HG02588 (cell line): ENCODE data around the gene UNC5B.

Experiments used
- ATAC-seq: cut with Tn5 transposase; IDR thresholded peaks from one replicate; pipeline ENCODE4 v1.9.1; 2021; ENCODE audit warnings: mild to moderate bottlenecking, moderate library complexity; ENCODE audit not compliant: unreplicated experiment

The UNC5B gene

DNA sequence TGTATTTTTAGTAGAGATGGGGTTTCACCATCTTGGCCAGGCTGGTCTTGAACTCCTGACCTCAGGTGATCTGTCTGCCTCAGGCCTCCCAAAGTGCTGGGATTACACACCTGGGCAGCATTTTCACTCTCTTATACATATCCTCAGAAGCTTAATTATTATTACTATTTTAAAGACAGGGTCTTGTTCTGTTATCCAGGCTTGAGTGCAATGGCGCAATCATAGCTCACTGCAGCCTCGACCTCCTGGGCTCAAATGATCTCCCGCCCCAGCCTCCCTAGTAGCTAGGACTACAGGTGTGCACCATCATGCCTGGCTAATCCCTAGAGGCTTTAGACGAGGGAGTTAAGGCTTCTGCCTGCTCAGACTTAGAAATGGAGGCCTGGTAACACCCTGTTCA, 26.3 kb downstream of the UNC5B start:
- no peak for ATAC-seq

GRCh38 chr10:71239131-71239915, 27.0 kb downstream of the UNC5B start:
- no peak for ATAC-seq

DNA sequence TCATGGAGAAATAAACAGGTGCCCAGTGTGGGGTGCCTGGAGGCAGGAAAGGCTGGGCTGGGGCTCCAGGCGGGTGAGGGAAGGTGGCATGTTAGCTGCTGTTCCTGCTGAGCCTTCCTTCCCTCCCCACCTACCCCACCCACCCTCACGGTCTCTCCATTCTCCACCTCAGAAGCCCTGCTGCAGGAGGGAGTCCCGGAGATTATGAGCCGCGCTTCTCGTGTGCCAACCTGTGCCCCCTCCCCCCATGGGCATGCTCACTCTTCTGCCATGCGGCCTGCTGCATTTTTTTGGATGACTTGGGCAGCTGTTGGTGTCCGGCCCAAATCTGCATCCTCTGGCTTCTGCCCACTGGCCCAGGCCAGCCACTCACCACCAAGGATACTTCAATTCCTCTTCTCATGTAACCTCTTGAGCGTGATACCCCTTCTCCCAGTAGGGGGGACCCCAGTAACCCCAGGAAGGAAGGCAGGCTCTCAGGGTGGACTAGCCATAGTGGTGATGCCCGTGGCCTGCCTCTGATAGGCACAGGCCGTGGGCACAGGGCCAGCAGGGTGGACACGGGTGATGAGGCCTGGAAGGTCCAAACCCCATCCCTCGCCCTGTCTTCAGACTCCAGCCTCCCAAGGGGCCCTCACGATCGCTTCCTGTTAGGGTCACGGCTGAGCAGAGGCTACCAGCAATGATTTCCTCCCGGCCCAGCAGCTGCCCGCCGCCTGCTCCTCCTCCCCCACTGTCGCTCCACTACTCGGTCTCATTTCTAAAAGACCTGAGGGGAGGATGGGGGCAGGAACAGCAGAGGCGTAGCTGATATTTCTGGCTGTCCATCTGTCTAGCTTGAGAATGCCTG, 27.8 kb downstream of the UNC5B start:
- no peak for ATAC-seq

GRCh38 chr10:71241114-71241829, 28.9 kb downstream of the UNC5B start:
- no peak for ATAC-seq

DNA sequence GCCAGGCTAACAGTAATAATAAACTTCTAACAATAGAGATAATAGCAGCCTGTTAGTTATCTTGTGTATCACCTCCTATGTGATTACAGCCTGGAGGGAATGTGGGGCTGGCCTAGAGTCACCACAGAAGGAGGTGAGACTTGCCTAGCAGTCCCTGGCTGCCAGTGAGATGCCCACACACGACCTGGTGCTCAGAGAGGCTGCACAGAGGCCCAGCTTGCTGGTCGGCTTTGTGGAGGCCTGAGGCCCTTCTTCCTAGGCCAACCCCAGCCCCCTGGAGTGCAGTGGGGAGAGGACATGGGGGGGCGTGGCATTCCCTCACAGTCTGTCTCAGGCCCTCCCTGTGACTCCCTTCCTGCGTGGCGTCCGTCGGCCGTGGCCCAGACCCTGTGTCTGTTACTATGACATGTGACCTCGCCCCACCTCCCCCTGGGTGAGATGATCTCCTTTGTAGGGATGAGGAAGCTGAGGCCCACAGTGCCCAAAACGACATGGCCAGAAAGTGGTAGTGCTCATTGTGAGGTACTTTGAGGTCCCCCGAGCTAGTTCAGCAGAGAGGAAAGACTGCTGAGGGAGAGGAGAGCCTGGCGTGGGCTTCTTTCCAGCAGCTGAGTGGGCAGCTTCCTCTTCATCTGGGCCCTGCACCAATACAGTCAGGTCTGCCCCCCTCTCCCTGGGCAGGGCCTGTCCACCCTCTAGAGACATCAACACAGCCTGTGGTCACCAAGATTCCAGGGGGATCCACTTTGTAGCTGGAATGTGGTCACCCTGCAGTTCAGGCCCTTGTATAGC, 29.7 kb downstream of the UNC5B start:
- no peak for ATAC-seq

DNA sequence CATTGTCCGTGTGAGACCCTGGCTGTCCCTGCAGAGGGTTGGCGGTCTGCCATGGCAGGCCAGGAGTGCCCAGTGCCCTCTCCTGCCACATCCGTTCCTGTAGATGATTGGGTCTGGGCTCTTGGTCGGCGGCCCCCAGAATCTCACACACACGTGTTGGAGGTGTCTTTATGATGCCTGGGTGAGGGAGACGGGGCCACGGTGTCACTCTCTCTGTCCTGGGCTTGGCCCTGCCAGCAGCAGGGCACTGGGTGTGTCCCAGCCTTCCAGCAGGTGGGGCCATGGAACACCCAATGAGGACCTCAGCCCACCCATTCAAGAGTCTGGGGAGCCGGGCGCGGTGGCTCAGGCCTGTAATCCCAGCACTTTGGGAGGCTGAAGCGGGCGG, 30.2 kb downstream of the UNC5B start:
- ATAC-seq = no peak

GRCh38 chr10:71243756-71244395, 31.5 kb downstream of the UNC5B start:
- ATAC-seq = no peak

- ATAC-seq = no peak
Observed at GRCh38 chr10:71244431-71245419, 32.4 kb downstream of the UNC5B start.

DNA sequence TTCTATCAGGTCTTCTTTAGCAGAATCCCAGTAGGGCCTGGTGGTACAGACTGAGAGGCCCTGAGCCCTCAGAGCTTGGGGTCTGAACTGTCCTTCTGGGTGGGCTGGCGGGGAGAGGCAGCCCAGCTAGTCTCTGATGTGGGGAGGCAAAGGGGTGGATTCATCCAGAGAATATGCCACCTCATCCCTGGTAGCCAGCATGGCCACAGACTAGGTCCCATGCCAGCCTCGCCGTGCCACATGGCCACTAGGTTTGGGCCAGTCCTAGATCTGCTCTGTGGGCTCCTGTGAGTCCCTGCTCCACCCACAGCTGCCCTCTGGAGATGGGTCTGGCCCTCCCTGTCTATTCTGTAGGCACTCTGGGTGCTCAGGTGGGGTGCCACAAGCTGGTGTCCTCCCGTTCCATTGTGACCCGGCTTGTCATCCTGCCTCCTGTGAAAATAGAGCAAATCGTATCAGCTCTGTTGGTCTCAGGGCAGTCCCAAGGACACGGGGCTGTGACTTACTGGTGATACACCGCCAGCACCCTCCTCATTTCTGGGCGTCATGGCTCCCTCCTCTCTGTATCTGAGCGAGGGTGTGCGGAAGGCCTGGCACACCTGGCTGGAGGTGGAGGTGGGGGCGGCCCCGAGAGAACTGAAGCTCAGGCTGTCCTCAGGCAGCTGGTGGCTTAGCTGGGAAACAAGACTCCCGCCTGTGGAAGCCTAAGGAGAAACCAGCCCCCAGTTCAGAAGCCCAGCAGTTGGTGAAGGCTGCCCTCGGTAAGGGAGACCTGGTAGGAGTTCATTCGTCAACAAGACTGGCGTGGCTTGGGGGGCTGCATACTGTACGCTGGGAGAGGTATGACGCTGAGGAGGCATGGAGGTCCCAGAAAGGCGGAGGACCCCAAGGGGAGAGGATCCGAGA, 33.3 kb downstream of the UNC5B start:
- no peak for ATAC-seq

DNA sequence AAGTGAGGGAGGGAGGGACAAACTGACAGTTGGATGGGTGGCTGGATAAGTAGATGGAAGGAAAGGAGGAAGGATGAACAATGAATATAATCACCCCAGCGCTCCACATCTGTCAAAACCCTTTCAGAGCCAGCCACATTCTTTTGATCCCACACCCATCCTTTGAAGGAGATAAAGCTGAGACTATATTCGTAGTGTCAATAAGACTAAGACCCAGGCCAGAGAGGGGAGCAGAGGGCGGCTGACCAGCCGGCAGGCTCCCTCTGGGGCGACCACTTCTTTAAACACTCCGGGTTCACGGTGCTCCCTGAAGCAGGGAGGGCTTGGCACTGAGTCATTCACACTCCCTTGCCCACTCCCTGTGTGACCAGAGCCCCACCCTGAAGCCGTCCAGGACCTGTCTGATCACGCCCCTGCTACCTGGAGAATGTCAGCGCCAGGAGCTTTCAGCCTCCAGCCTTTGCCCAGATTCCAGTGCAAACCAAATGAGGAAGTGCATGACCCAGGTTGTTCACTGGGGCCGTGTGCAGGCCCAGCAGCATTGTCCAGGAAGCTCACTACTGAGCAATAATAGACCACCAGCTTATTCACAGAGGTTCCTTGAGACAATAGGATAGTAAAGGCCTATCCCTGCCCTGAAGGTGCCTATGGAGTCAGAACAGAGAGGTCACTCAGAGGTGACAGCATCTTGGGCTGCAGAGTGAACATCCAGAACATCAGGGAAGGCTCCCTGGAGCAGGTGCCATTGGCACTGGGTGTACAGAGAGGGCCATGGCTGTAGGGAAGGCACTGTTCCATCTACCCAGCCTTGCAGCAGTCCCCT, 34.4 kb downstream of the UNC5B start:
- ATAC-seq = no peak

GRCh38 chr10:71247414-71247705, 35.0 kb downstream of the UNC5B start:
- ATAC-seq = no peak

DNA sequence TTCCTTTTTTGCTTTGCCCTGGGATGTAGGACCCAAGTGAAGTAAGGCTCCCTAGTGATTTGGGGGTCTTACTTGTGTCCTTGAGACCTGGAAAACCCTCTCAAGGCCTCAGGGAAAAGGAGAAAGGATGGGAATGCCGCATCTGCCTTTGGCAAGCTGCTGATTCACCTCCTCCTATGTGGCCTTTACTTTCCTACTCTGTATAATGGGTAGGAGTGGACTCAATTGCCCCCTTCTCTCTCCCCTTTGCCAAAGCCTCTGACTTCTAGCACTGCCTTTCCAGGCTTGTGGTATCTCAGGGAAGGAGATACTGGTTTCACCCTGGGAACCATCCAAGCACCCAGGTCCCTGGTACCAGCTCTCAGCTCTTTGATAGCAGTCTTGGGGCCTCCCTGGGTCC, 35.4 kb downstream of the UNC5B start:
- ATAC-seq = no peak

- ATAC-seq = no peak
Observed at GRCh38 chr10:71248210-71248609, 35.8 kb downstream of the UNC5B start.

DNA sequence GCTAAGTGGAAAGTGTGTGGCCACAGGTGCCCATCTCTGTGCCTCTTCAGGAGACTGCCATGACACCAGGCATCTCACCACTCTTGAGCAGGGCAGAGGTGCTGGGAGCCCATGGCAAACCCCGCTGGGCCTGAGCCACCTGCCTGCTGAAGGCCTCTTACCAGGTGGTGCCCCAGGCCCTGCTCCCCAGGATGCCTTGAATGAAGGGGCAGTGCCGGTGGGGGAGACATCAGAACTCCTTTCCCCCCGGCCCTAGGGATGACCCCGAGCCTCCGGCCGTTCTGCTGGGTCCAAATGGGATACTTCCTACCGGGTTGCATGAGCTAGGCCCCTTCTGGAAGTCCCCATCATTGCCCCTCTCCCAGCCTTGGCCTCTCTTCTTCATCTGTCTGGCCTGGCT, 37.6 kb downstream of the UNC5B start:
- ATAC-seq = no peak

DNA sequence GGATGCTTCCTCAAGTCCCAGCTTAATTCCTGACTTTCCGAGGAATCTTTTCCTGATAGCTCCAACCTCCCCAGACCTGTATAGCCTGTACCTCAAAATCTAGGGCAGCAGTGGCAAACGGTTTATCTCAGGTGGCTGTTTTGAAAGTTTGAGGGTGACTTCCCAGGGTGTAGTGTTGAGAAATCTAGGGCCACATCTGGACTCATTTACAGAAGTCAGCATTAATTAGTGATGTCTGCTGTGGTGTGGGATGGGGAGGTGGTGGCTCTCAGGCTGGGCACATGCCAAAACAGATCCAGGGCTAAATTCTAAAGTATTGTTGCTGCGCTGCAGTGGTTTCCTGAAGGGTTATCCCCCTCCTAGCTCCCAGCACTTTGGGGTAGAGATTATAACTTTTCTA, 38.0 kb downstream of the UNC5B start:
- no peak for ATAC-seq

DNA sequence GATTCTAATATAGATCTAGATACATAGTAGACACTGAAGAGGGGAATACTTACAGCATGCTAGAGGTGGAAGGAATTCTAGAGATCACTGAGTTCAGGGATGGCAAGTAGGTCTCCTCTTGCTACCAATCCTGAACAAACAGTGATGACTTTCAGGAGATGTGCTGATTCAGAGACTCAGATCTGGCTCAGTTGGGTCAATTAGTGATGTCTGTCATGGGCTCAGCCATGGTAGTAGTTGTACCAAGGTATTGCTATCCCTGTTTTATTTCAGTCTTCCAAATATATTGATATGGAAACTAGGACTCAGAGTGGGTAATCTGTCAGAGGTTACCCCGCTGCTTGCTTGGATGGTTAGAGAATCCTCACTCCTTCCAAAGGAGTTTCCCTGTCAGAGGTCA, 38.5 kb downstream of the UNC5B start:
- no peak for ATAC-seq

DNA sequence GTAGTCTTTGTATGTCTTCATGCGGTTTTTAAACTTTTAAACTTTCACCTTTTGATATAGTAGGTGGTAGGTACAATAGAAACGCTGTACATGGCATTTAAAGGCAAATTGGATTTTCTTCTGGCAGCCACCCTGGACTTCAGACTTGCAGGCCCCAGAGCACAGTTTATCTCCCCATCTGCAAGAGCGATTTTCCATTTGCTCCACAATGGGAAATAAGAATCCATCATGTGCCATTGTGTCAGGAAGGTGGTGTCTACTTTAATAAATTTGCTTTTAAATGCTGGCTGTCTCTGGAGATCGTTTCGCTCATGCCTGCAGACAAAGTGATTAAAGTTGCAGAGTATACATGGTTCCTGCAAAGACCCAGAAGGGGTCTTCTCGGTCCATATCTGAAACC, 38.9 kb downstream of the UNC5B start:
- no peak for ATAC-seq
